Gastroesophageal sphincter (tissue), 3 donors: ENCODE measurements around the gene HOXA10.

Source experiments
- POLR2A ChIP-seq, 2 donors: fragments of 450-650 bp; IDR thresholded peaks; one replicate each; pipeline ENCODE4 v1.6.1; 2017; ENCODE audit warnings: antibody characterized with exemption in 2 of 2, mild to moderate bottlenecking in 2 of 2, moderate library complexity in 1 of 2
- TF ChIP-seq, protein P1 (sequence below), 4 experiments: fragments of 200-600 bp in 2 of 4; fragments of 450-650 bp in 2 of 4; sonication (generic) in 1 of 4; IDR thresholded peaks; one replicate each; pipeline ENCODE4 v1.5.1; 2017 to 2019; ENCODE audit warnings: antibody characterized with exemption in 4 of 4, mild to moderate bottlenecking in 2 of 4, moderate library complexity in 2 of 4

DNA sequence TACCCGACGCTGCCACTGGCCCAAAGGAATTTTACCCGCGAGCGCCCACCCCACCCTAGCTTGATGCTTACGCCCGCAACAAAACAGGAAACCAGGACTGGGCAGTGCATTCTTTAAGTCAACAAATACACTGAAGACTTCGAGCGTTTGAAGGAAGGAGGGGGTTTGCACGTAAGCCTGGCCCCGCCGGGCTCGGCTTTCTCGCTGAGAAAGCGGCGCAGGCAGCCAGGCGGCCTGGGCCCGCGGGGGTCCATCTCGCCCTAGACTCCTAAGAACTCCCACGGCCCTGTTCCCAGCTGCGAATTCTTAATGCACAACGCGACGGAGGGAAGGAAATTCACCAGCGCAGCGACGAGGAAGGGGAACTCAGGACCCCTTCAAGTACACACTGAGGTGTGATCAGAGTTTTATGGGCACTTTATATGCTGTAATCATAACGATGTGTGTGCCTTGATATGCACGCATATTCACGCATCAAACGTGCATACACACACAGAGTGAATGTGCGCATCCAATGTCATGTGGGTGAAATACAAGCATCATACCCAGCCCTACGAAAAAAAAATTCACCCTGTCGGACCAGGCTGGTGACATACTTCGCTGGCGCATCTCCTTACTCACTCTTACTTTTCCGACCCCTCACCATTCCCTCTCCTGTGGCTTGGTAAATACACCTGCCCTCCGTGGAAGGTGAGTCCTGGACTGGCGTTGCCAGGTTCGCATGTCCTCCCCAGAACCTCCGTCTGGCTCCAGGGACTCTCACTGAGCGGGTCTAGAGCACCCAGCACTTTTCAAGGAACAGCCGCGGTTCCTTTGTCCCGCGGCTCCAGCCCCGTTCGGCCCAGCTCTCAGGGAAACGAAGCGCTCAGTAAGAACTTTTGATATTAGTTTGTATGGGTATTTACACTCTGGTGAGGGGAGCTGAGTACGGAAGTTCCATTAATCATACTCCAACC is 31.5 kb upstream of the HOXA10 start:
- TF ChIP-seq POLR2A (IDR thresholded peaks at IDR 0.05) = no peak
- TF ChIP-seq, protein P1, sequence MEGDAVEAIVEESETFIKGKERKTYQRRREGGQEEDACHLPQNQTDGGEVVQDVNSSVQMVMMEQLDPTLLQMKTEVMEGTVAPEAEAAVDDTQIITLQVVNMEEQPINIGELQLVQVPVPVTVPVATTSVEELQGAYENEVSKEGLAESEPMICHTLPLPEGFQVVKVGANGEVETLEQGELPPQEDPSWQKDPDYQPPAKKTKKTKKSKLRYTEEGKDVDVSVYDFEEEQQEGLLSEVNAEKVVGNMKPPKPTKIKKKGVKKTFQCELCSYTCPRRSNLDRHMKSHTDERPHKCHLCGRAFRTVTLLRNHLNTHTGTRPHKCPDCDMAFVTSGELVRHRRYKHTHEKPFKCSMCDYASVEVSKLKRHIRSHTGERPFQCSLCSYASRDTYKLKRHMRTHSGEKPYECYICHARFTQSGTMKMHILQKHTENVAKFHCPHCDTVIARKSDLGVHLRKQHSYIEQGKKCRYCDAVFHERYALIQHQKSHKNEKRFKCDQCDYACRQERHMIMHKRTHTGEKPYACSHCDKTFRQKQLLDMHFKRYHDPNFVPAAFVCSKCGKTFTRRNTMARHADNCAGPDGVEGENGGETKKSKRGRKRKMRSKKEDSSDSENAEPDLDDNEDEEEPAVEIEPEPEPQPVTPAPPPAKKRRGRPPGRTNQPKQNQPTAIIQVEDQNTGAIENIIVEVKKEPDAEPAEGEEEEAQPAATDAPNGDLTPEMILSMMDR (IDR thresholded peaks at IDR 0.05) = no peak
